Ectodermal cell (in vitro differentiated cells): ENCODE results near the gene OSGIN1. TPM values are rescaled to one million over a fixed set of nuclear protein-coding genes. Genes with fewer than 3 reads are reported as not detected.

Source experiments
- H3K27ac ChIP-seq: 2 replicates; pipeline ENCODE4 v1.7.0; 2013; ENCODE audit warnings: mild to moderate bottlenecking, low read depth, low read length; ENCODE audit not compliant: insufficient read depth, poor library complexity, severe bottlenecking
- H3K27me3 ChIP-seq: 2 replicates; pipeline ENCODE4 v1.7.0; 2013; ENCODE audit warnings: mild to moderate bottlenecking, low read length; ENCODE audit not compliant: insufficient read depth, control insufficient read depth, poor library complexity, severe bottlenecking
- H3K36me3 ChIP-seq: one replicate; pipeline ENCODE4 v1.7.0; 2013; ENCODE audit warnings: low read length; ENCODE audit not compliant: control insufficient read depth, insufficient read depth
- H3K4me1 ChIP-seq: one replicate; pipeline ENCODE4 v1.7.0; 2013; ENCODE audit warnings: low read length; ENCODE audit not compliant: control insufficient read depth, insufficient read depth
- H3K4me3 ChIP-seq: 2 replicates; pipeline ENCODE4 v1.7.0; 2013; ENCODE audit warnings: low read depth, low read length, control low read depth; ENCODE audit not compliant: insufficient read depth
- H3K9me3 ChIP-seq: 2 replicates; pipeline ENCODE4 v1.7.0; 2013; ENCODE audit warnings: mild to moderate bottlenecking, low read length, moderate library complexity; ENCODE audit not compliant: control insufficient read depth
- WGBS, 2 experiments: methylation state at CpG; one replicate each; pipeline ENCODE4 v1.1.7; 2013; ENCODE audit warnings: missing lambda C conversion rate in 2 of 2; 5-methylcytosine and 5-hydroxymethylcytosine counted together
- polyA plus RNA-seq, 4 experiments: library from polyadenylated mRNA; stranded (reverse); fragments of 50-300 nt; gene quantifications; one replicate each; pipeline ENCODE4 v1.2.3, GENCODE V29; 2013

OSGIN1 gene
- 0.70 TPM for polyA plus RNA-seq (2013, experiment 1 of 4)
- 1.0 TPM for polyA plus RNA-seq (2013, experiment 2 of 4)
- polyA plus RNA-seq (2013, experiment 3 of 4): not detected
- polyA plus RNA-seq (2013, experiment 4 of 4): 0.69 TPM

GRCh38 chr16:83952940-83953795 lies at the start of gene OSGIN1:
TSS of gene OSGIN1 (plus strand) at chr16:83953240. CDS start at chr16:83957672, 4,432 bp downstream.
- no peaks in the 10 kb centered on the region for H3K36me3 ChIP-seq
- peak within 1 kb of the TSS; percentile 33 for H3K4me3 ChIP-seq
- H3K9me3 ChIP-seq: no peaks in the 10 kb centered on the region
- peaks cover 10% of the 10 kb centered on the region for H3K4me1 ChIP-seq
- no peak within 1 kb of the TSS for H3K27ac ChIP-seq
- peaks cover 30% of the 10 kb centered on the region for H3K27me3 ChIP-seq
- 11% methylated on average over 30 of the region's 30 CpGs for WGBS, 2 experiments

GRCh38 chr16:83903751-83904150 lies 49.3 kb upstream of the OSGIN1 start:
- Histone ChIP-seq H3K9me3 (no peaks in the 10 kb centered on the region), H3K27ac (no peak overlapping the region)

GRCh38 chr16:83906683-83907082 lies 46.4 kb upstream of the OSGIN1 start:
- no peak overlapping the region for H3K4me3 ChIP-seq
- no peaks in the 10 kb centered on the region for H3K36me3 ChIP-seq
- WGBS, 2 experiments: 90 to 94% methylated on average over 7 to 8 of the region's 8 CpGs
- peaks cover 6% of the 10 kb centered on the region for H3K4me1 ChIP-seq
- no peak overlapping the region for H3K27ac ChIP-seq
- H3K27me3 ChIP-seq: no peaks in the 10 kb centered on the region
- H3K9me3 ChIP-seq: no peaks in the 10 kb centered on the region

More at GRCh38 chr16:83903751-83904150, 49.3 kb upstream of the OSGIN1 start:
- H3K27me3 ChIP-seq: no peaks in the 10 kb centered on the region
- H3K36me3 ChIP-seq: no peaks in the 10 kb centered on the region
- H3K4me3 ChIP-seq: no peak overlapping the region
- H3K4me1 ChIP-seq: no peaks in the 10 kb centered on the region
- 93% methylated on average over 10 of the region's 10 CpGs for WGBS, 2 experiments

GRCh38 chr16:83907111-83907510 lies 45.9 kb upstream of the OSGIN1 start:
- no peak overlapping the region for H3K27ac ChIP-seq
- no peak overlapping the region for H3K4me3 ChIP-seq
- H3K9me3 ChIP-seq: no peaks in the 10 kb centered on the region
- no peaks in the 10 kb centered on the region for H3K36me3 ChIP-seq
- WGBS, 2 experiments: 85 to 88% methylated on average over 8 of the region's 8 CpGs
- no peaks in the 10 kb centered on the region for H3K27me3 ChIP-seq
- H3K4me1 ChIP-seq: peaks cover 11% of the 10 kb centered on the region

- 87% methylated on average over 15 of the region's 15 CpGs for WGBS, 2 experiments
- no peaks in the 10 kb centered on the region for H3K27me3 ChIP-seq
- H3K36me3 ChIP-seq: no peaks in the 10 kb centered on the region
- H3K4me1 ChIP-seq: peaks cover 16% of the 10 kb centered on the region
- no peaks in the 10 kb centered on the region for H3K9me3 ChIP-seq
- H3K4me3 ChIP-seq: no peak overlapping the region
- no peak overlapping the region for H3K27ac ChIP-seq
Observed at GRCh38 chr16:83907631-83908250, 45.3 kb upstream of the OSGIN1 start.

GRCh38 chr16:83908798-83909197 lies 44.2 kb upstream of the OSGIN1 start:
- WGBS, 2 experiments: 68 to 78% methylated on average over 2 of the region's 2 CpGs
- Histone ChIP-seq H3K4me3 (no peak overlapping the region), H3K4me1 (peaks cover 23% of the 10 kb centered on the region), H3K27ac (no peak overlapping the region), H3K27me3 (no peaks in the 10 kb centered on the region), H3K9me3 (no peaks in the 10 kb centered on the region), H3K36me3 (no peaks in the 10 kb centered on the region)

GRCh38 chr16:83911290-83911689 lies 41.8 kb upstream of the OSGIN1 start:
- WGBS, 2 experiments: 71 to 82% methylated on average over 10 of the region's 10 CpGs
- Histone ChIP-seq H3K36me3 (no peaks in the 10 kb centered on the region), H3K27me3 (no peaks in the 10 kb centered on the region), H3K4me1 (peaks cover 23% of the 10 kb centered on the region), H3K9me3 (no peaks in the 10 kb centered on the region), H3K27ac (no peak overlapping the region), H3K4me3 (no peak overlapping the region)

- Histone ChIP-seq H3K4me3 (no peak overlapping the region), H3K4me1 (peaks cover 23% of the 10 kb centered on the region), H3K27me3 (no peaks in the 10 kb centered on the region), H3K9me3 (no peaks in the 10 kb centered on the region), H3K27ac (no peak overlapping the region), H3K36me3 (peaks cover 6% of the 10 kb centered on the region)
- 94% methylated on average over 12 of the region's 12 CpGs for WGBS, 2 experiments
Observed at GRCh38 chr16:83912519-83913244, 40.4 kb upstream of the OSGIN1 start.

GRCh38 chr16:83913245-83913633 lies 39.8 kb upstream of the OSGIN1 start:
- 81% methylated on average over 15 of the region's 15 CpGs for WGBS, 2 experiments
- H3K27ac ChIP-seq: no peak overlapping the region

More at GRCh38 chr16:83913245-83913633, 39.8 kb upstream of the OSGIN1 start:
- Histone ChIP-seq H3K9me3 (no peaks in the 10 kb centered on the region), H3K36me3 (peaks cover 12% of the 10 kb centered on the region), H3K27me3 (no peaks in the 10 kb centered on the region), H3K4me3 (no peak overlapping the region), H3K4me1 (peaks cover 23% of the 10 kb centered on the region)
